A673 (cell line): ENCODE measurements around the gene CAMK2G.

Experiments used
- EZH2 ChIP-seq: fragments of 200-600 bp; sonication (generic); IDR thresholded peaks from 2 replicates; pipeline ENCODE4 v1.6.1; 2017; ENCODE audit warnings: borderline replicate concordance, low read depth, mild to moderate bottlenecking, mixed read lengths, antibody characterized with exemption, low read length; ENCODE audit not compliant: poor library complexity, severe bottlenecking
- TF ChIP-seq, protein P1 (sequence below): fragments of 300-800, 200-600 bp; sonication (generic); conservative IDR thresholded peaks from 2 replicates; pipeline ENCODE4 v1.5.1; 2017; ENCODE audit warnings: low read depth, mild to moderate bottlenecking, antibody characterized with exemption, low read length, moderate library complexity, mixed read lengths

DNA sequence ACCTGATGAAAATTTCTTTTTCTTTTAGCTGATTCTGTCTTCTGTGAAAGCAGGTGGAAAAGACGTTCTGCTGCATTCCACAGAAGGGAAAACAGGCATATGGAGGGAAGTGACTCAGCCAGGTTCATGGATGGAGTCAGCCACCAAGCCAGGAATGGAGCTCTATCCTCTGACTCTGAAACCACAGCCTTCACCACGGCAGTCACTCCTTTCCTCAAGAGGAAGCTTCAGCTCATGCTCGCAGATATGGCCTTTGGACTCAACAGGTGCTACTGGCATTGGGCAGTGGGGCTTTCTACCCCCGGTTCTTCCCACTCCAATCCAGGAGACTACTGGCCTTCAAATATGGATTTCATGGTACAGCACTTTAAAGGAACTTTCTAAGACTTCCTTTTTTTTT, 25.1 kb upstream of the CAMK2G start:
- TF ChIP-seq, protein P1, sequence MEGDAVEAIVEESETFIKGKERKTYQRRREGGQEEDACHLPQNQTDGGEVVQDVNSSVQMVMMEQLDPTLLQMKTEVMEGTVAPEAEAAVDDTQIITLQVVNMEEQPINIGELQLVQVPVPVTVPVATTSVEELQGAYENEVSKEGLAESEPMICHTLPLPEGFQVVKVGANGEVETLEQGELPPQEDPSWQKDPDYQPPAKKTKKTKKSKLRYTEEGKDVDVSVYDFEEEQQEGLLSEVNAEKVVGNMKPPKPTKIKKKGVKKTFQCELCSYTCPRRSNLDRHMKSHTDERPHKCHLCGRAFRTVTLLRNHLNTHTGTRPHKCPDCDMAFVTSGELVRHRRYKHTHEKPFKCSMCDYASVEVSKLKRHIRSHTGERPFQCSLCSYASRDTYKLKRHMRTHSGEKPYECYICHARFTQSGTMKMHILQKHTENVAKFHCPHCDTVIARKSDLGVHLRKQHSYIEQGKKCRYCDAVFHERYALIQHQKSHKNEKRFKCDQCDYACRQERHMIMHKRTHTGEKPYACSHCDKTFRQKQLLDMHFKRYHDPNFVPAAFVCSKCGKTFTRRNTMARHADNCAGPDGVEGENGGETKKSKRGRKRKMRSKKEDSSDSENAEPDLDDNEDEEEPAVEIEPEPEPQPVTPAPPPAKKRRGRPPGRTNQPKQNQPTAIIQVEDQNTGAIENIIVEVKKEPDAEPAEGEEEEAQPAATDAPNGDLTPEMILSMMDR = no peak
- no peak for TF ChIP-seq EZH2
